Omental fat pad (tissue), 4 donors: ENCODE results near the gene DAAM1. TPM values are rescaled to one million over a fixed set of nuclear protein-coding genes. Genes with fewer than 3 reads are reported as not detected.

Experiments
- ATAC-seq: fragments of 150-250 bp; one replicate; pipeline ENCODE4 v1.9.1; 2016; ENCODE audit warnings: mild to moderate bottlenecking, moderate library complexity; ENCODE audit not compliant: low FRiP score
- DNase-seq: peaks from one replicate; pipeline ENCODE4 v3.0.0-alpha.2; 2019; ENCODE audit warnings: low spot score
- CTCF ChIP-seq, 3 donors: fragments of 450-650 bp; IDR thresholded peaks; one replicate each; pipeline ENCODE4 v1.5.1; 2016 to 2017; ENCODE audit warnings: antibody characterized with exemption in 3 of 3, mild to moderate bottlenecking in 3 of 3, moderate library complexity in 2 of 3
- total RNA-seq, 4 donors: library from RNA; depleted of rRNA; stranded (reverse); fragments of >200 nt; gene quantifications; one replicate each; pipeline ENCODE4 v1.1.0, GENCODE V29; 2016

The DAAM1 gene
- total RNA-seq, 4 donors from 2014 or later: 49.8 to 73.6 (median 51.6) TPM

DNA sequence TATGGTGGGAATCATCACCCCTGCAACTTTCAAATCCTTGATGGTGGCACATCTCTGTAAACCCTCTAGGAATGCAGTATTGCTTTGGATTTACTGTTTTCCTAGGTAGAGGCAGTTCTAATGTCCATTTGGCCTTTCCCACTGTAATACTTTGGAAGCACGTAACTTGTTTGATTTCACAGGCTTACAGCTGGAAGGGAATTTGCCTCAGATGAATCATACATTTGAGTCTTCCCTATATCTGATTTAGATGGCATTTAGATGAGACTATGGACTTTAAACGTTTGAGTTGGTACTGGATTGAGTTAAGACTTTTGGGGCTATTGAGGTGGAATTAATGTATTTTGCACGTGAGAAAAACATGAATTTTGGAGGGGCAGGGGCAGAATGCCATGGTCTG is 35.9 kb downstream of the DAAM1 start:
- DNase-seq (no peak), ATAC-seq (no peak)
- no peak for TF ChIP-seq CTCF (IDR thresholded peaks at IDR 0.05)

- DNase-seq (no peak), ATAC-seq (no peak)
- TF ChIP-seq CTCF (IDR thresholded peaks at IDR 0.05): no peak
Measured at GRCh38 chr14:59225281-59225680, 36.8 kb downstream of the DAAM1 start.

GRCh38 chr14:59228421-59228820 is 40.0 kb downstream of the DAAM1 start:
- no peak for DNase-seq
- no peak for ATAC-seq
- no peak for TF ChIP-seq CTCF (IDR thresholded peaks at IDR 0.05)

DNA sequence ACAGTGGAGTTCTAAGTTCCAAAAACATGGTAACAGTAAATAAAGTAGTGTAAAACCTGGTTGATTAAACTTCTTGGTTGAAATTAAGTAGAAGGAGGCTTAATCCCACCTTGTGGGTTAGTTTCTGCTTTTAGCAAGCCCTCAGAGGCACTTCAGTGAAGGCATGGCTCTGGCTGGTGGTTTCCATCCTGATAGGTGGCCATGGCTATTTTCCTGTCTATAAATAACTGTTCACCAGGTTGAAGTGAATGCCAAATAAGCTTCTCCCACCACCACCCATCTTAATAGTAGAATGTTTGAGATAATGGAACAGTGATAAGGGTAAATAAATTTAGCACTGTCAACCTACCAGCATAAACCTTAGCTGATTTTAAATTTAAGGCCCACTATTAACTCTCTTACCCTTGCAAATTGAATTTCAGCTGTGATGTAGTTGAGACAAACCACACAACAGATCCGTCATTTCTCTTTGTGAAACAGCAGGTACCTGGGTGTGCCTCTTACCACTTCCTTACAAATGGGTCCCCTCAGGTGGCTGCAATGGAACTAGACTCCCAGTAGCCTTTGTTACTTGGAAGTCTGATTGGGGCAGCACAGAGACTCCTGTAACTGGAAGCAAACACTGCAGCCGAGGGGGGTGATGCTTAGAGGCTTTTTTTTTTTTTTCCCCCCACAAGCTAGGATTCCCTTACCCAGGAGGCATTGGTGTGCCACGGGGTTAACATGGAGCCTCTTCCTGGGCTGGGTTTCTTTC is 41.4 kb downstream of the DAAM1 start:
- TF ChIP-seq CTCF (IDR thresholded peaks at IDR 0.05): no peak
- no peak for DNase-seq
- ATAC-seq: no peak

DNA sequence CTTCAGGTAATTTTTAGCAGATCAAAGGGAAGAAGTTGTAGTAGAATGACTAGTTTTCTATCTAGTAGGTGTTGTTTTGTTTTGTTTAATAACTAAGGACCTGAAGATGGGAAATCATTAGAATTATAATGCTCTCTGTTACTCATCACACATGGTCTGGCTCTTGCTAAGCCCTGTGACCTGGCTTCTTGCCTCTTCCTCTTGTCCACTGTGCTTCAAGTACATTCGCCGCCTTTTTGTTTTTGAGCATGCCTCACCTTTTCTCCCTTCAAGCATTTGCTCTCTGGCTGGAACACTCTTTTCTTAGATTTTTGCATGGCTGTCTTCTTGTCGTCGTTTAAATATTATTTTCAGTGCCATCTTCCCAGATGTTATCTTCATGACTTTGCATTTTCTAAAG is 47.7 kb downstream of the DAAM1 start:
- ATAC-seq: no peak
- no peak for DNase-seq
- TF ChIP-seq CTCF (IDR thresholded peaks at IDR 0.05): no peak

GRCh38 chr14:59238216-59238615 is 49.7 kb downstream of the DAAM1 start:
- TF ChIP-seq CTCF (IDR thresholded peaks at IDR 0.05): no peak
- DNase-seq (no peak), ATAC-seq (no peak)

- no peak for TF ChIP-seq CTCF (IDR thresholded peaks at IDR 0.05)
- ATAC-seq: no peak
Measured at GRCh38 chr14:59239022-59239421, 50.6 kb downstream of the DAAM1 start.

More at GRCh38 chr14:59239022-59239421, 50.6 kb downstream of the DAAM1 start:
- DNase-seq: no peak
